ENCODE data around the gene MYH14. TPM values are rescaled to one million over a fixed set of nuclear protein-coding genes. Genes with fewer than 3 reads are reported as not detected.
"Not testable (repeated sequence)": the region's sequence is repeated elsewhere in the genome, so short reads cannot be mapped to it uniquely, and the experiment has no call there.

MYH14 gene
- polyA plus RNA-seq, 1 donor (not counting 4 experiments of a cell fraction or from before 2014, with no cell fraction given) = 0.20 TPM

DNA sequence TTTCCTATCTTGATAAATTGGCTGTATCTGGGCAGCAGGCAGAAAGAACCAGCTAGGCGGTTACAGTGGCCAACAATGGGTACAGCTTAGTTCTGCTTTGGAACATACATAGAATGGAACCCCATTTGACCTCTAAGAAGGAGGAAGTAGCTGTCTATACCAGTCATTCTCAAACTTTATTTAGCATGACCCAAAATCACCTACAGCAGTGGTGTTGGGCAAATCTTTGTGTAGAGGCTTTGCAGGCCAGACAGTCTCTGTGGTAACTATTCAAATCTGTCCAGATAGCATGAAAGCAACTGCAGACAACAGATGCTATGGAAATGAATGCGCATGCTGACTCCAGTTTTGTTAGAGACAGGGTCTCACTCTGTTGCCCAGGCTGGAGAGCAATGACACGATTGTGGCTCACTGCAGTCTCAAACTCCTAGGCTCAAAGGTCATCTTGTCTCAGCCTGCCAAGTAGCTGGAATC, 137.7 kb downstream of the MYH14 start:
- Histone ChIP-seq H3K9me3 (ENCODE audit: control insufficient read depth, low read depth, low read length) (no peaks in the 10 kb centered on the region), H3K9ac (ENCODE audit: control insufficient read depth, extremely low read depth, insufficient read depth, low read length) (no peak overlapping the region), H3K4me1 (ENCODE audit: control insufficient read depth, extremely low read depth, insufficient read depth, low read length) (no peaks in the 10 kb centered on the region), H3K27ac (ENCODE audit: control insufficient read depth, insufficient read depth, low read length) (no peak overlapping the region), H3K36me3 (ENCODE audit: control insufficient read depth in 2 of 2, extremely low read depth in 1 of 2, insufficient read depth in 2 of 2, low read length in 2 of 2) (no peaks in the 10 kb centered on the region), H3K4me2 (ENCODE audit: control insufficient read depth, extremely low read depth, insufficient read depth, low read depth, low read length) (no peak overlapping the region), H3K27me3 (ENCODE audit: control insufficient read depth, extremely low read depth, insufficient read depth, low read length) (no peaks in the 10 kb centered on the region), H3K9me1 (ENCODE audit: control insufficient read depth, extremely low read depth, insufficient read depth, low read length) (no peaks in the 10 kb centered on the region), H4K20me1 (ENCODE audit: control insufficient read depth, extremely low read depth, insufficient read depth, low read length) (no peaks in the 10 kb centered on the region), H2AFZ (ENCODE audit: control insufficient read depth, low read length) (no peak overlapping the region), H3K79me2 (ENCODE audit: control insufficient read depth, insufficient read depth, low read length) (no peaks in the 10 kb centered on the region), H3K4me3 (ENCODE audit: control insufficient read depth in 2 of 3, extremely low read depth in 1 of 3, insufficient read depth in 2 of 3, low read depth in 1 of 3, low read length in 3 of 3) (no peak overlapping the region)
- FAIRE-seq (no peak), DNase-seq (ENCODE audit: low read depth, low spot score) (no peak)
- no peak for TF ChIP-seq EZH2 (IDR thresholded peaks at IDR 0.05; ENCODE audit: low read length)
- TF ChIP-seq, protein P1, sequence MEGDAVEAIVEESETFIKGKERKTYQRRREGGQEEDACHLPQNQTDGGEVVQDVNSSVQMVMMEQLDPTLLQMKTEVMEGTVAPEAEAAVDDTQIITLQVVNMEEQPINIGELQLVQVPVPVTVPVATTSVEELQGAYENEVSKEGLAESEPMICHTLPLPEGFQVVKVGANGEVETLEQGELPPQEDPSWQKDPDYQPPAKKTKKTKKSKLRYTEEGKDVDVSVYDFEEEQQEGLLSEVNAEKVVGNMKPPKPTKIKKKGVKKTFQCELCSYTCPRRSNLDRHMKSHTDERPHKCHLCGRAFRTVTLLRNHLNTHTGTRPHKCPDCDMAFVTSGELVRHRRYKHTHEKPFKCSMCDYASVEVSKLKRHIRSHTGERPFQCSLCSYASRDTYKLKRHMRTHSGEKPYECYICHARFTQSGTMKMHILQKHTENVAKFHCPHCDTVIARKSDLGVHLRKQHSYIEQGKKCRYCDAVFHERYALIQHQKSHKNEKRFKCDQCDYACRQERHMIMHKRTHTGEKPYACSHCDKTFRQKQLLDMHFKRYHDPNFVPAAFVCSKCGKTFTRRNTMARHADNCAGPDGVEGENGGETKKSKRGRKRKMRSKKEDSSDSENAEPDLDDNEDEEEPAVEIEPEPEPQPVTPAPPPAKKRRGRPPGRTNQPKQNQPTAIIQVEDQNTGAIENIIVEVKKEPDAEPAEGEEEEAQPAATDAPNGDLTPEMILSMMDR (optimal IDR thresholded peaks at IDR 0.05 in 1 of 3, IDR thresholded peaks at IDR 0.05 in 1 of 3, conservative IDR thresholded peaks at IDR 0.05 in 1 of 3; ENCODE audit: extremely low read depth in 1 of 3, insufficient read depth in 2 of 3, low read length in 3 of 3) = no peak
- dilution Hi-C loops (cut with MboI; ENCODE audit: extremely low pct_ligation_motif_present, low sequenced_read_pairs) = no loop called here

DNA sequence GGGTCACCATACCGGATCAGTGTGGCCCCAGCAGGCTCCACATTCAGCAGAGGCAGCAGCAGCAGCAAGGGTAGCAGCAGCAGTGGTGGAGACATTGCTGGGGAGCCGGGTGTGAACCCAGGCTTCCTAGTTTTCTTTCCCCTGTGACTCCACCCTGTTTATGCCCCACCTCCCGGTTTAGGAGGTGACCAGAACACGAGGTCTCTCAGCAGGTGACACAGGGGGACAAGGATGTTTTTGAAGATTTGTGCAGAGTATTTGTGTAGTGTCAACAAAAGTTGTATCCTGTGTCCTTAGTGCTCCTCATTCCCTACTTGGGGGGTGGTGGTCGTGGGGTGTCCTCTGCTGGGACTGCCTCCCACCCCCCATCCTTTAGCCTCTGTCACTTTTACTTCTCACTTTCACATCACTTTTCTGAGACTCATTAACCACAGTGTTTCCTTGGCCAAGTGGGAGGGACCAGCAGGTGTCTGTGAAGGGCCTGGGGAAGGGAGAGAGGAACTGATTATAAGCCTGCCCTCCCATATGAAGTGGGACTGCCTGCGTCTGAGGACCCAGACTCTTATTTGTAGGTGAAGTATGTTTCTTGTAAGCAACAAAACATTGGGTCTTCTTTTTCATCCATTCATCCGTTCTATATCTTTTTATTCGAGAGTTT, 141.4 kb downstream of the MYH14 start:
- TF ChIP-seq, protein P1 (optimal IDR thresholded peaks at IDR 0.05 in 1 of 3, IDR thresholded peaks at IDR 0.05 in 1 of 3, conservative IDR thresholded peaks at IDR 0.05 in 1 of 3; ENCODE audit: extremely low read depth in 1 of 3, insufficient read depth in 2 of 3, low read length in 3 of 3) = no peak
- TF ChIP-seq EZH2 (IDR thresholded peaks at IDR 0.05; ENCODE audit: low read length) = no peak
- H3K27me3 ChIP-seq (ENCODE audit: control insufficient read depth, extremely low read depth, insufficient read depth, low read length) = no peaks in the 10 kb centered on the region
- DNase-seq (ENCODE audit: low read depth, low spot score) = no peak
- no peak overlapping the region for H2AFZ ChIP-seq (ENCODE audit: control insufficient read depth, low read length)
- FAIRE-seq = no peak
- no peaks in the 10 kb centered on the region for H3K36me3 ChIP-seq (ENCODE audit: control insufficient read depth in 2 of 2, extremely low read depth in 1 of 2, insufficient read depth in 2 of 2, low read length in 2 of 2)
- no peaks in the 10 kb centered on the region for H3K9me3 ChIP-seq (ENCODE audit: control insufficient read depth, low read depth, low read length)
- H3K79me2 ChIP-seq (ENCODE audit: control insufficient read depth, insufficient read depth, low read length) = no peaks in the 10 kb centered on the region
- H3K4me1 ChIP-seq (ENCODE audit: control insufficient read depth, extremely low read depth, insufficient read depth, low read length) = peaks cover 1% of the 10 kb centered on the region
- H3K9me1 ChIP-seq (ENCODE audit: control insufficient read depth, extremely low read depth, insufficient read depth, low read length) = no peaks in the 10 kb centered on the region
- H3K4me2 ChIP-seq (ENCODE audit: control insufficient read depth, extremely low read depth, insufficient read depth, low read depth, low read length) = no peak overlapping the region
- H3K4me3 ChIP-seq (ENCODE audit: control insufficient read depth in 2 of 3, extremely low read depth in 1 of 3, insufficient read depth in 2 of 3, low read depth in 1 of 3, low read length in 3 of 3) = no peak overlapping the region
- no peaks in the 10 kb centered on the region for H4K20me1 ChIP-seq (ENCODE audit: control insufficient read depth, extremely low read depth, insufficient read depth, low read length)
- no peak overlapping the region for H3K27ac ChIP-seq (ENCODE audit: control insufficient read depth, insufficient read depth, low read length)
- H3K9ac ChIP-seq (ENCODE audit: control insufficient read depth, extremely low read depth, insufficient read depth, low read length) = no peak overlapping the region
- dilution Hi-C loops (cut with MboI; ENCODE audit: extremely low pct_ligation_motif_present, low sequenced_read_pairs) = no loop called here

DNA sequence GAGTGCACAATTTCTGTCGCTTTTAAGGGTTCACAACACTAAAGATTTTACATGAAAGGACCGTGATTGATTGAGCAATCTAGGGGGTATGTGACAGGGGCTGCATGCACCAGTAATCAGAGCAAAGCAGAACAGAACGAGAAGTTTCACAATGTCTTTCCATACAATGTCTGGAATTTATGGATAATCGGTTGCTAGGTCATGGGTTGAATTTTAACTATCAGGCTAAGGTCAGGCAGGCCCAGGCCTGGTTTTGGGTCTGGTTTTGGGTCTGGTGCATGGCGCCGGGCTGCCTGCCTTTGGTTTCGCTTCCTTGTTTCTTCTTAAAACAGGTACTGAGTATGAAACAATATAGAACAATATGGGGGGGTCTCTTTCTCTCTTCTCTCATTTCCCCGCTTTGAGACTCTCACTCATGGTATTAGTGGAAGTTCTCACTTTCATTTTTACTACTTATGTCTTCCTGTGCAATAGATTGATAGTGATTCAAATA, 143.7 kb downstream of the MYH14 start:
- H3K36me3 ChIP-seq (ENCODE audit: control insufficient read depth in 2 of 2, extremely low read depth in 1 of 2, insufficient read depth in 2 of 2, low read length in 2 of 2); DNase-seq (ENCODE audit: low read depth, low spot score); H3K79me2 ChIP-seq (ENCODE audit: control insufficient read depth, insufficient read depth, low read length); H4K20me1 ChIP-seq (ENCODE audit: control insufficient read depth, extremely low read depth, insufficient read depth, low read length); H3K27ac ChIP-seq (ENCODE audit: control insufficient read depth, insufficient read depth, low read length); H3K9ac ChIP-seq (ENCODE audit: control insufficient read depth, extremely low read depth, insufficient read depth, low read length); H3K4me3 ChIP-seq (ENCODE audit: control insufficient read depth in 2 of 3, extremely low read depth in 1 of 3, insufficient read depth in 2 of 3, low read depth in 1 of 3, low read length in 3 of 3); H3K27me3 ChIP-seq (ENCODE audit: control insufficient read depth, extremely low read depth, insufficient read depth, low read length); H3K4me2 ChIP-seq (ENCODE audit: control insufficient read depth, extremely low read depth, insufficient read depth, low read depth, low read length); H2AFZ ChIP-seq (ENCODE audit: control insufficient read depth, low read length); H3K9me3 ChIP-seq (ENCODE audit: control insufficient read depth, low read depth, low read length); FAIRE-seq; H3K9me1 ChIP-seq (ENCODE audit: control insufficient read depth, extremely low read depth, insufficient read depth, low read length); dilution Hi-C loops (cut with MboI; ENCODE audit: extremely low pct_ligation_motif_present, low sequenced_read_pairs); H3K4me1 ChIP-seq (ENCODE audit: control insufficient read depth, extremely low read depth, insufficient read depth, low read length): not testable (repeated sequence)
